Left hindlimb (tissue), 1 donor: ENCODE data around the gene UBE2I.
"Not testable (repeated sequence)": the region's sequence is repeated elsewhere in the genome, so short reads cannot be mapped to it uniquely, and the experiment has no call there.

Experiments used
- DNase-seq: peaks from one replicate; pipeline ENCODE4 v3.0.0-alpha.2; 2018

The UBE2I gene

GRCh38 chr16:1293921-1294656 is 15.3 kb upstream of the UBE2I start:
- DNase-seq: no peak

DNA sequence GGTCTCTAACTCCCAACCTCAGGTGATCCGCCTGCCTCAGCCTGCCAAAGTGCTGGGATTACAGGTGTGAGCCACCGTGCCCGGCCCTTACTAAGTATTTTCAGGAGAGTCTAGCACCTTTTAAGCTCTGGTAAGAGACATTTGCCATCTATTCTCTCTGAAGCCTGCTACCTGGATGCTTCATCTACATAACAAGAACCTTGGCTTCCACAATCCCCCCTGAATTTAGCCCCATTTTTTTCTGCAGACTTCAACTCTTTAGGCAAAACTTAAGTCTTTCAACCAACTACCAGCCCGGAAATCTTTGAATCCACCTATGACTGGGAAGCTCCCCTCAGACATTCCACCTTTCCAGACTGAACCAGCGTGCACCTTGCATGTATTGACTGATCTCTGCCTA is 14.0 kb upstream of the UBE2I start:
- DNase-seq: no peak

- DNase-seq: not testable (repeated sequence)
Observed at GRCh38 chr16:1296688-1297017, 12.8 kb upstream of the UBE2I start.

DNA sequence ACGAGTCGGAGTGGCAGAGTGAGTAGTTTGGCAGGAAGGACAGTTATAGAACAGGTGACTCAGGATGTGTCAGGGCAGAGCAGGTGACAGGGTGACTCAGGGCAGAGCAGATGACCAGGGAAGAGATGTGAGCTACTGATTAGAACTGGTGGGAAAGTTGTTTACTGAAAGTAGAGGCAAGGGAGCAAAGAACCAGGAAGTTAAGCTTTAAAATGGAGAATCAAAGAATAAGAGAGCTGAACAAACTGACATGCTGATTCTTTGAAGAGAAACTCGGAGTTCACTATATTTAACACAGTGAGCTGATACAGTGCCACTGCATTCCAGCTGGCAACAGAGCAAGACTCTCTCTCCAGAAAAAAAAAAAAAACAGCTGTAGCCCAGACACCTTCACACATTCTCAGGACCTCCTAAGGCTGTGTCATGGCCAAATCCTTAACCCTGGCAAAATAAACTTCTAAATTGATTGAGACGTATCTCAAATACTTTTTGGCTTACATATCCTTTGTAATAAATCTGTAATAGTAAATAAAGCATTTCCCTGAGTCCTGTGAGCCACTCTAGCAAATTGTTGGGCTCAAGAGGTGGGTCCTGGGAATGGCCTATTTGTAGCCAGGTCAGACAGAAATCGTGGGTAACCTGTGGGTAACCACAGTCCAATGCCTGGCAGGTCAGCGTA is 12.3 kb upstream of the UBE2I start:
- DNase-seq: no peak

DNA sequence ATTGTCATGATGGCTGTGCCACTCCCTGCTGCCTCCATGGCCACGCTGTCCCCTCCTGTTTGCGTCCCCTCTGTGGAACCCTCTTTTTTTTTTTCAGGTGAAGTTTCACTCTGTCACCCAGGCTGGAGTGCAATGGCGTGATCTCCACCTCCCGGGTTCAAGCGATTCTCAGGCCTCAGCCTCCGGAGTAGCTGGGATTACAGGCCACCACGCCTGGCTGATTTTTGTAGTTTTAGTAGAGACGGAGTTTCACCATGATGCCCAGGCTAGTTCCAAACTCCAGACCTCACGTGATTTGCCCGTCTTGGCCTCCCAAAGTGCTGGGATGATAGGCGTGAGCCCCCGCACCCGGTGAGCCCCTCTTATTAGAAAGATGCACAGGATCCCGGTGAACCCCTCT is 11.0 kb upstream of the UBE2I start:
- DNase-seq: no peak

DNA sequence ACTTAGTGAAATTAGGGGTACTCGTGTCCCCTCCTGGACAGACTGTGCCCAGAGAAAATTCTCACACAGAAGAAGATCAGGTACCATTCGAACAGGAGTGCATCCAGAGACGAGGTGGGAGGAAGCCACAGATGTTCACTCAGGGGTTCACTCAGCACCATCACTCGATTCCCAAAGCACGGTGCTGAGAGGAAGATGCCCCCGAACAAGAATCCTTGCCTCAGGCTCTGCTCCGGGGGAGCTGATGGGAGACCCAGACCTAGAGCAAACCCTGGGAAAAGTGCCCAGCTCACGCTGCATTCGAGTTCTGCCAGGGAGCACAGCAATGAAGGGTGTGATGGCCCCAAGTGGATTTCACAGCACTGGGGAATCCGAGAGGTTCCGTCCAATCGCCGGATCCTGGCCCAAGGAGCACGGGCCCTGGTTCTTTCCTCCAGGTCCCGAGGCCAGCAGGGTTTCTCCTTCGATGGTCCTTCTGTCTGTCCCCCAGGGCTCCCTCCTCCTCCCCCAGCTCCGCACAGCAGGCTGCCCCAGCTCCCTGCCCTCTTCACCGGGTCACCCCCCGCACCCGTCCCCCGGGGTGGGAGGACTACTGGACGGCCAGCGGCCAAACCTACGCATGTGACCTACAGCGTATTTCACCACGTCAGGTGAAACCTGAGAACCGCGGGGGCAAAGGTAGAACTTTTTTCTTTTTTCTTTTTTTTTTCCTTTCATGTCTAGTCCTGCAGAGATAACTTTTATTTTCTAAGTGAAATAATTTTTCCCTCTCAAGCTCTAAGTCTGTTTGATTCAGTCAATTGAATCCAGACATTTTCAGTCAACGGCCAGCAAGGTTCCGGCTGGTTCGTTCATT is 10.2 kb upstream of the UBE2I start:
- DNase-seq: no peak

DNA sequence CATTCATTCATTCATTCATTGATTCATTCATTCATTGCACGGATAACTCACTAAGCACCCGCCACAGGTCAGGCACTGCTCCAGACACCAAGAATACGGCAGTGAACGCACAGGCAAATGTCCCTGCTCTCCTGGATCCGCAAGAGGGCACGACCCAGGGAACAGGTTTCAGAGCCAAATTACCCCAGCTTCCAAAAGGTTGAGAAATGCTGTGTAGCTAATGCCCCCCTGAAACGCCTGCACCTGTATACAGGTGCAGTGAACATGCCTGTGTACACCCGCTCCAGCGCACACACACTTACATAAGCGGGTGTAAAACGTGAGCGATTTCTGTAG is 9.6 kb upstream of the UBE2I start:
- DNase-seq: no peak

DNA sequence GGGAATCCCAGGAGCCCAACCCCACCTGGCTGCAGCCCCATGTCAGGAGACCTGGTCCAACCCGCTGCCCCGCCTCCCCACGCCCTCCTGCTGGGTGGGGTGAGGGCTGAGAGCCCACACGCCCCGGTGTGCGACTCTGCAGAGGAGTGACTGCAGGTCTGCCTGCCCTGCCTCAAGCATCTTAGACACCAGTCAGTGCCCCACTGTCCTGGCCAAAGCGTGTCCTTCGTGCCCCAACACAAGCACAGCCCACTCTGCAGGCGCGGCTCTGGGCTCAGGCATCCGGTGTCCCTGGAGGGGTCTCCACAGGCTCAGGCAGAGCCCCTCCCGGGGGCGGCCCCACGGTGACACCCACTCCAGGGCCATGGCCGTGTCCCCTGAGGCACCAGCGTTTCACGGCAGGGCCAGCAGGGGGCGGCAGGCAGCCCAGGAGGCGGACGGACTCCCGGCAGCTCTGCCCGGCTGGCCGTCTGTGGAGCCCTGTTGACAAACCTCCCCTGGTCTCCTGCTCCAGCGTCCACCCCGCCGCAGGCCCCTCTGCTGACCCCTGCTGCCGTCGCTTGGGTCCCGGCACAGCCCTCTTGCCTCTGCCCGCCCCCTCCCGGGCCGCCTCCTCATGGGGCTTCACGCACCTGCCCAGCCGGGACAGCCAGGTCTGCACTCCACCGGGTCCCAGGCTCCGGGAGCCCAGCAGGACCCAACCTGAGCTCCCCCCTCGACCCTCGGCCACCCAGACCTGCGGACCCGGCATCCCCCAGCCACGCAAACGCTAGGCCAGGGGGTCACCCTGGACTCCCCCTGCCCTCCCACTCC is 8.6 kb upstream of the UBE2I start:
- no peak for DNase-seq

DNA sequence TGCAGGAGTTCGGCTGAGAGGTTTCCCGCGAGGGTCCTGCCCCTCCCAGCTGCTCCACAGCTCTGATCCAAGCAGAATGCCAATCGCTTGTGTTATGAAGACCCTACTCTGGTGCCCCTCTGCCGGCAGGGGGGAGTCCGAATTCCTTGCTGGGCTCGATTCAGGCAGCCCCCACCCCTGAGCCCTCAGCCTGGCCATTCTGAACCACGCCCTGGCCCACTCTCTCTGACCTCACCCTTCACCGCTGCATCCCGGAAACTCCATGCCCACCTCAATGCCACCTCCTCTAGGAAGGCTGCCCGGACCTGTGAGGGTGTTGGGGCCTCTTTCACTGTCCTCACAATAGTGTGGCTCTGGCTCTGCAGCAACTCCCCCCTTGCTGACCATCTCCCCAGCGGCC is 7.9 kb upstream of the UBE2I start:
- DNase-seq: no peak

DNA sequence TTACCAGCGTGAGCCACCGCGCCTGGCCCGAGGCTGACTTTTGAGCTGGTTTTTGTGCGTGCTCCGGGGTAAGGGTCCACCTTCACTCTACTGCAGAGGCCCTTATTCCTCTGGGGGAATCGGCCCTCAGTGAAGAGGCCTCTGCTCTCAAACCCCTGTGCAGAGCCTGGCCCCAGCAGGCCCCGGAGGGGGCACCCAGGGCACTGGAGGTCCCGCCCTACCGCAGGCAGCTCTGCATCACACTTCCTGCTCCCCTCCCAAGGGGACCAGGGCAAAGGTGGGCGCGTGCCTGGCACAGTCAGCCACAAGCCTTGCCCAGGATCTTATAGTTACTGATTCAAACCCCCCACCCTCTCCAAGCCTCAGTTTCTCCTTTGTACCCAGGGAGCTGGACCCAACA is 3.6 kb upstream of the UBE2I start:
- DNase-seq: no peak

GRCh38 chr16:1306334-1306733 is 3.1 kb upstream of the UBE2I start:
- no peak for DNase-seq

DNA sequence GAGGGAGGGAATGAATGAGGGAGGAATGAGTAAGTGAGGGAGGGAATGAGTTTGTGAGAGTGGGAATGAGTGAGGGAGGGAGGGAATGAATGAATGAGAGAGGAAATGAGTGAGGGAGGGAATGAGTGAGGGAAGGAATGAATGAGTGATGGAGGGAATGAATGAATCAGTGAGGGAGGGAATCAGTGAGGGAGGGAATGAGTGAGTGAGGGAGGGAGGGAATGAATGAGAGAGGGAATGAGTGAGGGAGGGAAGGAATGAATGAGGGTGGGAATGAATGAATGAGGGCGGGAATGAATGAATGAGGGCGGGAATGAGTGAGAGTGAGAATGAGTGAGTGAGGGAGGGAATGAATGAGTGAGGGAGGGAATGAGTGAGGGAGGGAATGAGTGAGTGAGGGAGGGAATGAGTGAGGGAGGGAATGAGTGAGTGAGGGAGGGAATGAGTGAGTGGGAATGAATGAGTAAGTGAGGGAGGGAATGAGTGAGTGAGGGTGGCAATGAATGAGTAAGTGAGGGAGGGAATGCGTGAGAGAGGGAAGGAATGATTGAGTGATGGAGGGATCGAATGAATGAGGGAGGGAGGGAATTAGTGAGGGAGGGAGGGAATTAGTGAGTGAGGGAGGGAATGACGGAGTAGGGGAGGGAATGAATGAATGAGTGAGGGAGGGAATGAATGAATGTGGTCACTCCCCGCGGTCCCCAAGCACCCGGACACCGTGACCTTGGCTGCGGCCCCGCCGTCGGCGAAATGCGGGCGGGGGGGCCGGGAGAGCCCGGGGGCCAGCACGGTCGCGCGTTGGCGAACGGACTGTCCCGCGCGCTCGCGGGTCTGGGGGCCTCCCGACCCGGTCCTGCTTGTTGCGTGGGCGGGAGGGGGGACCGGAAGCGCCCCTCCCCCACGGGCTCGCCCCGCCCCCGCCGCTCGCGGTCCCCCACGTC is 1.1 kb upstream of the UBE2I start:
- no peak for DNase-seq

DNA sequence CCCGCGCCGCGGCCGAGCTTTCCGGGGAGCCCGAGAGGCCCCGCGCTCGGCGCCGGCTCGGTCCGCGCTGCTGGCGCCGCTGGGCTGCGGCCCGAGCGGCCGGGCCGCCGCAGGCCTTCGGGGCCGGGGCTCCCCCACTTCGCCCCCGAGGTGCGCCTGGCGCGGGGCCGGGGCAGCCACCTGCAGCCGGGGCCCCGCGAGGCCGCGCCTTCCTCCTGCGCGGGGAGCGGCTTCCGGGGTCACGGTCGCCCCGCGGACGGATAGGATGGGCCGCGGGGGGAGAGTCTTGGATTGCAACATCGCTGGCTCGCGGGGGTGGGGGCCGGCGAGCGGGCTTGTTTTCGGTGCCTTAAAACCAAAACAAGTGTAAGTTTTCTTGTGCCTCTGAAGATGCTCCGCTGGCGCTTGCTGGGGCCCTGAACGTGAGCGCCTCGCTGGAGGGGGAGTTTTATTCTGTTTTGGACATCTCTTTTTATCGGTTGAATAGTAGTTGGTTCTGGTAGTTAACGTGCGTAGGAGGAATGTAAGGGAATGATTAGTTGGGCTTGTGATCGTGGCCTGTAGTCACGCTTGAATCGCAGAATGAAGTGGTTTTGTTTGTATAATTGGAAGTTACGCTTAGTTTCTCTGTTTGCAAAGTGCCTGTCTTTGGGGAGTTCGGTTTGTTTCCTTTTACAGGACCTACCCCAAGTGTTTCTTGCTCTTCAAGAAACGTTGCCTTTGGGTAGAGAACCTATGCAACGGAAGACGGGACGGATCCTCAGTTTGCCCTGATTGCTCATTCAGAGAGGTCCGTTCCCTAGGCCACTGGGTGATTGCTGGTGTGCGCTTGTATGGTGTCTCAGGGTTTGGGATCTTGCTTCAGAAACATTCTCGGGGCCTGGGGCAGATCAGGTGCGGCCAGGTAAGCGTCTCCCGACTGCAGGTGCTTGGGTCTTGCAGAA is 724 bp downstream of the UBE2I start:
- no peak for DNase-seq

- DNase-seq: no peak
Observed at GRCh38 chr16:1310832-1311200, 1.4 kb downstream of the UBE2I start.

GRCh38 chr16:1311212-1311737 is 1.8 kb downstream of the UBE2I start:
- DNase-seq: no peak

- DNase-seq: no peak
Observed at GRCh38 chr16:1311738-1312466, 2.5 kb downstream of the UBE2I start.

DNA sequence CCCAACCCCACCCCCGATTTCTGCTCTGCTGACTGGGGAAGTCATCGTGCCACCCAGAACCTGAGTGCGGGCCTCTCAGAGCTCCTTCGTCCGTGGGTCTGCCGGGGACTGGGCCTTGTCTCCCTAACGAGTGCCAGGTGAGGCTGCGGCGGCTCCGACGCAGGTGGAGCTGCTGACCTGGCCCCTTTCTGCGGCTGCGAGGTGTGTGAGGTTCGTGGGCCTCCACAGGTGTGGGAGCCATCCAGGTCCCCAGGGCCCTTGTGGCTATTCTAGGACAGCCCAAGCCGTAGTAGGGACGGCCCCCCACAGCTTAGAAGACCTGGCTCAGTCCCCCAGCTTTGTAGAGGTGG is 3.0 kb downstream of the UBE2I start:
- no peak for DNase-seq

DNA sequence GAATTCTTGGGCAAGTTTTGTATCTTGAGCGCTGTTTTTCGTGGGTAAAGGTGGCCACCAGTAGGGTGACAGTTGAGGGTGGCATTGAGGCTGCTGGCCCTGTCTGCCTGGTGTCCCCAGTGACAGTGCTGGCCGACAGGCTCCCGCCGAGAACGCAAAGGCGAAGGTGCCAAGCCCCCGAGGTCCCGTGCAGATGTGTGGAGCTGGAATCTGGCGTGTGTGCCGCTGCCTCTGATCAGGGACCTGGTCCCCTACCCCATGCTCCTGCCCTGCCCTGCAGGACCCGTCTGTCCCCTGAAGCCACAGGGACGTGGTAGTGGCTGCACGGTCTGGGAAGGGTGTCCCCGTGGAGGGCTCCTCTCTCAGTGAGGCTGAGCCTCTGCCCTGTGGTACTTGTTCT is 3.5 kb downstream of the UBE2I start:
- DNase-seq: no peak

DNA sequence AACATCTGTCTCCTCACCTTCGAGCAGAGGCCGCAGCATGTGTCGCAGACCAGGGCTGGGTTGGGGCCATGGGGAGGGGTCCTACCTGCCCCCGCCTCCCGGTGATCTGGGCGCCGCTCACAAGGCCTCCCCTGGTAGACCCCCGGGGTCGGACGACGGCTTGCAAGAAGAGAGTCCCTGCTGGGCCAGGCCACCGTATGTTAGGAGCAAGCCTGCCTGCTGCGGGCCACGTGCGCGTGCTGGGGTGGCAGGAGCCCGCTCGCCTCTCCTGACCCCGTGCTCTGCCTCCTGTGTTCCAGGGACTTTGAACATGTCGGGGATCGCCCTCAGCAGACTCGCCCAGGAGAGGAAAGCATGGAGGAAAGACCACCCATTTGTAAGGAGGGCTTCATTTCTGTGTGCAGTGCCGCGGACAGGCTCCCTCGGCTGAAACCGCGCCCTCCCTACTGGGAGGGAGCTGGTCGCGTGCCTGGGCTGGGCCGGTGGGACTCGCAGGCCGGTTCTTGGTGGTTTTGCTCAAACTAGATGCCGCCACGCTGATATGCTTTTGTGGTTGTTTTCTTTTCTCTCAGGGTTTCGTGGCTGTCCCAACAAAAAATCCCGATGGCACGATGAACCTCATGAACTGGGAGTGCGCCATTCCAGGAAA is 4.4 kb downstream of the UBE2I start:
- DNase-seq: no peak
